ENCODE data around the gene SMG5.

Gene SMG5

GRCh38 chr1:156246781-156247459 lies 35.7 kb downstream of the SMG5 start:
- peaks cover 33% of the 10 kb centered on the region for H3K36me3 ChIP-seq
- H3K9me3 ChIP-seq (ENCODE audit: severe bottlenecking), result no peaks in the 10 kb centered on the region
- no peak overlapping the region for H3K27ac ChIP-seq
- no peak for DNase-seq
- TF ChIP-seq CTCF (IDR thresholded peaks at IDR 0.05; ENCODE audit: low read depth, low read length), result 0 out of 2 replicates have a peak, but pooled peaks have one; percentile 0
- H3K4me3 ChIP-seq (ENCODE audit: low read depth, low read length), result no peak overlapping the region
- H3K27me3 ChIP-seq (ENCODE audit: insufficient read depth, low read depth, severe bottlenecking), result peaks cover 11% of the 10 kb centered on the region

GRCh38 chr1:156246241-156246780 lies 36.3 kb downstream of the SMG5 start:
- peak overlapping the region; percentile 44 for H3K4me3 ChIP-seq (ENCODE audit: low read depth, low read length)
- peaks cover 29% of the 10 kb centered on the region for H3K36me3 ChIP-seq
- no peak for DNase-seq
- no peaks in the 10 kb centered on the region for H3K9me3 ChIP-seq (ENCODE audit: severe bottlenecking)
- H3K27ac ChIP-seq, result no peak overlapping the region
- H3K27me3 ChIP-seq (ENCODE audit: insufficient read depth, low read depth, severe bottlenecking), result peaks cover 11% of the 10 kb centered on the region
- TF ChIP-seq CTCF (IDR thresholded peaks at IDR 0.05; ENCODE audit: low read depth, low read length), result 0 out of 2 replicates have a peak, but pooled peaks have one; percentile 1

- DNase-seq, result peak; percentile 79
- Histone ChIP-seq H3K4me3 (ENCODE audit: low read depth, low read length) (peak overlapping the region; percentile 44), H3K36me3 (peaks cover 25% of the 10 kb centered on the region), H3K27ac (peak overlapping the region; percentile 13; the same call in 1 of the 2 replicates), H3K9me3 (ENCODE audit: severe bottlenecking) (no peaks in the 10 kb centered on the region), H3K27me3 (ENCODE audit: insufficient read depth, low read depth, severe bottlenecking) (peaks cover 11% of the 10 kb centered on the region)
- no peak for TF ChIP-seq CTCF (IDR thresholded peaks at IDR 0.05; ENCODE audit: low read depth, low read length)
Observed at GRCh38 chr1:156245451-156246232, 37.0 kb downstream of the SMG5 start.

GRCh38 chr1:156244712-156245111 lies 37.9 kb downstream of the SMG5 start:
- no peak for TF ChIP-seq CTCF (IDR thresholded peaks at IDR 0.05; ENCODE audit: low read depth, low read length)
- Histone ChIP-seq H3K27ac (no peak overlapping the region), H3K9me3 (ENCODE audit: severe bottlenecking) (no peaks in the 10 kb centered on the region), H3K36me3 (peaks cover 24% of the 10 kb centered on the region), H3K4me3 (ENCODE audit: low read depth, low read length) (no peak overlapping the region), H3K27me3 (ENCODE audit: insufficient read depth, low read depth, severe bottlenecking) (peaks cover 11% of the 10 kb centered on the region)
- DNase-seq, result no peak

GRCh38 chr1:156244126-156244525 lies 38.5 kb downstream of the SMG5 start:
- no peak for TF ChIP-seq CTCF (IDR thresholded peaks at IDR 0.05; ENCODE audit: low read depth, low read length)
- Histone ChIP-seq H3K36me3 (peaks cover 25% of the 10 kb centered on the region), H3K4me3 (ENCODE audit: low read depth, low read length) (no peak overlapping the region), H3K9me3 (ENCODE audit: severe bottlenecking) (no peaks in the 10 kb centered on the region), H3K27ac (no peak overlapping the region), H3K27me3 (ENCODE audit: insufficient read depth, low read depth, severe bottlenecking) (peaks cover 11% of the 10 kb centered on the region)
- DNase-seq, result no peak
